ENCODE results near the gene GDF15. TPM values are rescaled to one million over a fixed set of nuclear protein-coding genes. Genes with fewer than 3 reads are reported as not detected.
A peak's percentile ranks its signal among the peaks of the same experiment; 100 is the strongest.

The GDF15 gene
- total RNA-seq, 4 donors from 2014 or later: 0.49 to 5.1 (median 4.5) TPM; not detected in 1

GRCh38 chr19:18368504-18369222 is 17.3 kb upstream of the GDF15 start:
- intact Hi-C loops (cut with DNase I; ENCODE audit: low total_unique reads): no loop called here
- DNase-seq (ENCODE audit: low spot score in 2 of 2): no peak
- no peak overlapping the region for H3K4me3 ChIP-seq (ENCODE audit: low read depth, poor library complexity, severe bottlenecking)
- TF ChIP-seq CTCF (IDR thresholded peaks at IDR 0.05) (no peak), POLR2A (IDR thresholded peaks at IDR 0.05) (no peak)
- 86 to 87% methylated on average over 11 to 15 of the region's 15 CpGs for WGBS, 2 donors

GRCh38 chr19:18373407-18373891 is 12.5 kb upstream of the GDF15 start:
- DNase-seq (ENCODE audit: low spot score in 2 of 2): no peak
- intact Hi-C loops (cut with DNase I; ENCODE audit: low total_unique reads): no loop called here
- WGBS, 2 donors: 49 to 54% methylated on average over 4 of the region's 4 CpGs
- H3K4me3 ChIP-seq (ENCODE audit: low read depth, poor library complexity, severe bottlenecking): no peak overlapping the region
- no peak for TF ChIP-seq POLR2A (IDR thresholded peaks at IDR 0.05)
- no peak for TF ChIP-seq CTCF (IDR thresholded peaks at IDR 0.05)

GRCh38 chr19:18373892-18374629 is 11.9 kb upstream of the GDF15 start:
- 20% methylated on average over 17 of the region's 17 CpGs for WGBS, 2 donors
- no peak overlapping the region for H3K4me3 ChIP-seq (ENCODE audit: low read depth, poor library complexity, severe bottlenecking)

GRCh38 chr19:18377026-18377425 is 8.9 kb upstream of the GDF15 start:
- no peak for DNase-seq (ENCODE audit: low spot score in 2 of 2)
- no peak overlapping the region for H3K4me3 ChIP-seq (ENCODE audit: low read depth, poor library complexity, severe bottlenecking)
- TF ChIP-seq POLR2A (IDR thresholded peaks at IDR 0.05): no peak
- no peak for TF ChIP-seq CTCF (IDR thresholded peaks at IDR 0.05)
- intact Hi-C loops (cut with DNase I; ENCODE audit: low total_unique reads): no loop called here
- 79 to 84% methylated on average over 6 of the region's 6 CpGs for WGBS, 2 donors

More at GRCh38 chr19:18373892-18374629, 11.9 kb upstream of the GDF15 start:
- intact Hi-C loops (cut with DNase I; ENCODE audit: low total_unique reads): no loop called here
- TF ChIP-seq POLR2A (IDR thresholded peaks at IDR 0.05): no peak
- TF ChIP-seq CTCF (IDR thresholded peaks at IDR 0.05): no peak
- peak; percentile 94 to 98 for DNase-seq (ENCODE audit: low spot score in 2 of 2)

GRCh38 chr19:18379803-18380747 is 5.9 kb upstream of the GDF15 start:
- no peak for TF ChIP-seq POLR2A (IDR thresholded peaks at IDR 0.05)
- no peak for TF ChIP-seq CTCF (IDR thresholded peaks at IDR 0.05)
- intact Hi-C loops (cut with DNase I; ENCODE audit: low total_unique reads): loop anchor here (2.0 kb wide), 1 partner anchor 35 kb away; no protein-coding TSS in a partner anchor
- no peak overlapping the region for H3K4me3 ChIP-seq (ENCODE audit: low read depth, poor library complexity, severe bottlenecking)
- WGBS, 2 donors: 20 to 30% methylated on average over 22 of the region's 22 CpGs
- DNase-seq (ENCODE audit: low spot score in 2 of 2): peak; percentile 91 to 98

All from lower leg skin (tissue), 4 donors.